GM10248 (cell line): ENCODE results near the gene TNPO1.

Experiments
- CTCF ChIA-PET: fragments of 300-600 bp; sonication (Branson Sonifier 250); formaldehyde crosslinking; extraction: SDS; loops from one replicate; lab custom pipeline; 2021; ENCODE audit warnings: antibody characterized with exemption; lab: Yijun Ruan, JAX
- POLR2A ChIA-PET: fragments of 350-650 bp; sonication (Branson Sonifier 250); formaldehyde crosslinking; extraction: SDS; loops from one replicate; lab custom pipeline; 2020; ENCODE audit warnings: antibody characterized with exemption; lab: Yijun Ruan, JAX
- DNase-seq: peaks from one replicate; pipeline ENCODE4 v3.0.0; 2012; ENCODE audit errors: extremely low spot score
- TF ChIP-seq, protein P1 (sequence below): IDR thresholded peaks from 2 replicates; pipeline ENCODE4 v1.5.1; 2012; ENCODE audit warnings: mild to moderate bottlenecking, low read depth; ENCODE audit errors: extremely low read depth, missing control alignments, control extremely low read depth

The TNPO1 gene

DNA sequence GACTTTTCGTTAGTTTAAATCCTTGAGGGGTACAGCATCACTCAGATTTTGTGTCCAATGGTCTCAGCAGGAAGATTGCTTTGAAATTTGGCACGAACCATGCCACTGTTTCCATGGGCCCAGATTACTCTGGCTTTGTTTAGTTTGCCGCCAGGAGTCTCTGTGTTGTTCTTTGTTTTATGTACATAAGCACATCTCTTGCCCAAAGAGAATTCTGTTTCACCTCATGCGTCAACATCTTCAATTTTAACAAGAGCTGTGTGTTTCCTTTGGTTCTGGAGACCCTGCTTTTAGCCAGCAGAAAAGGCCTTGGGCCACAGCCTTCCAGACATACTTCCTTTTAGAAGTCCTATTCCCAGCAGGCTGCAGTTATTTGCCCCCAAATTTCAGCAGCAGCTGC, 62.4 kb downstream of the TNPO1 start:
- POLR2A ChIA-PET, result no interaction called here
- DNase-seq, result no peak
- CTCF ChIA-PET, result interaction anchor here (1.0 kb wide), 1 partner anchor 23 kb away, joined by 3 read pairs; no protein-coding TSS in a partner anchor
- TF ChIP-seq, protein P1, sequence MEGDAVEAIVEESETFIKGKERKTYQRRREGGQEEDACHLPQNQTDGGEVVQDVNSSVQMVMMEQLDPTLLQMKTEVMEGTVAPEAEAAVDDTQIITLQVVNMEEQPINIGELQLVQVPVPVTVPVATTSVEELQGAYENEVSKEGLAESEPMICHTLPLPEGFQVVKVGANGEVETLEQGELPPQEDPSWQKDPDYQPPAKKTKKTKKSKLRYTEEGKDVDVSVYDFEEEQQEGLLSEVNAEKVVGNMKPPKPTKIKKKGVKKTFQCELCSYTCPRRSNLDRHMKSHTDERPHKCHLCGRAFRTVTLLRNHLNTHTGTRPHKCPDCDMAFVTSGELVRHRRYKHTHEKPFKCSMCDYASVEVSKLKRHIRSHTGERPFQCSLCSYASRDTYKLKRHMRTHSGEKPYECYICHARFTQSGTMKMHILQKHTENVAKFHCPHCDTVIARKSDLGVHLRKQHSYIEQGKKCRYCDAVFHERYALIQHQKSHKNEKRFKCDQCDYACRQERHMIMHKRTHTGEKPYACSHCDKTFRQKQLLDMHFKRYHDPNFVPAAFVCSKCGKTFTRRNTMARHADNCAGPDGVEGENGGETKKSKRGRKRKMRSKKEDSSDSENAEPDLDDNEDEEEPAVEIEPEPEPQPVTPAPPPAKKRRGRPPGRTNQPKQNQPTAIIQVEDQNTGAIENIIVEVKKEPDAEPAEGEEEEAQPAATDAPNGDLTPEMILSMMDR, result no peak

GRCh38 chr5:72882989-72883388, 66.5 kb downstream of the TNPO1 start:
- TF ChIP-seq, protein P1, result no peak
- no peak for DNase-seq
- POLR2A ChIA-PET, result no interaction called here
- CTCF ChIA-PET, result no interaction called here

GRCh38 chr5:72883850-72884249, 67.4 kb downstream of the TNPO1 start:
- ChIA-PET CTCF (no interaction called here), POLR2A (no interaction called here)
- no peak for DNase-seq
- TF ChIP-seq, protein P1, result no peak

DNA sequence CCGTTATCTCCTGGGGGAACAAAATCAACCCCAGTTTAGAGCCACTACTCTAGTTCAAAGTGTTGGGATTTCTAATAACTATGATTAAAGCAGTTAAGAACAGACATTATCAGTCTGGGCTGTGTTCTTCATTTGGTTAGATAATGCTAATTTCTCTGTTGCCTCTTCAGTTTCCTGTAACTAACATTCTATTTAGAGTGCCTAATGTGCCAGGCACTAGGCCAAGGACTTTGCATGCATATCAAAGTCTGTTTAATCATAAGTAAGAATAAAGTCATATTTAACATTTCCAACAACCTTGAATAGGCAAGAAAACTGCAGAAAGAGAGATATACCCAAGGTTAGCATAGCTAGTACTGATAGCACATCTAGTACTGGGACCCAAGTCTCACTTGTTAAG, 68.4 kb downstream of the TNPO1 start:
- ChIA-PET POLR2A (no interaction called here), CTCF (no interaction called here)

GRCh38 chr5:72885824-72886223, 69.4 kb downstream of the TNPO1 start:
- CTCF ChIA-PET, result interaction anchor here (0.7 kb wide), 1 partner anchor 21 kb away, joined by 3 read pairs; no protein-coding TSS in a partner anchor

More for the DNA sequence above, 68.4 kb downstream of the TNPO1 start:
- no peak for DNase-seq
- TF ChIP-seq, protein P1, result no peak

DNA sequence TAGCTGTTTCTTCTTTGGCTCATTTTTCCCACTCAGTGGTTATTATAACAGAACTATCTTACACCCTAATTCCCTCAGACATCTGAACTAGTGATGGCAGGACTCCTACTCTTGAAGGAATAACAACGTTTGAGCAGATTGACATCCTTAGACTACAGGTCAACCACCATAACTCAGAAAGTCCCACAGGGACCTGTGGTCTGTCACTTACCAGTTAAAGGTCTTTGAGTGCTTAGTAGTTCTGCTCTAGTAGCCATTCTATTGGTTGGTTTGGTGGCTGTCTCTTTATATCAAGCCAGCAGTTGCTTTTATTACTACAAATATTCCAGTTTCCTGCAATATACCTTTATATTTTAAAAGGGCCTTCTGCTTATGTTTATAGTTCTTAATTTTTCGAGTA, 72.1 kb downstream of the TNPO1 start:
- TF ChIP-seq, protein P1, result no peak
- DNase-seq, result no peak
- ChIA-PET POLR2A (no interaction called here), CTCF (no interaction called here)

More at GRCh38 chr5:72885824-72886223, 69.4 kb downstream of the TNPO1 start:
- DNase-seq, result no peak
- TF ChIP-seq, protein P1, result no peak
- POLR2A ChIA-PET, result no interaction called here
